Lung (tissue), 12 donors: ENCODE measurements around the gene OR52K2. TPM values are rescaled to one million over a fixed set of nuclear protein-coding genes. Genes with fewer than 3 reads are reported as not detected.

Experiments
- ATAC-seq: fragments of 200-7000 bp; cut with Tn5 transposase; one replicate; pipeline ENCODE4 v1.9.1; 2020; ENCODE audit warnings: moderate number of reproducible peaks; ENCODE audit not compliant: insufficient read depth, low FRiP score
- DNase-seq, 3 donors: peaks; one replicate each; pipeline ENCODE4 v3.0.0-alpha.2; 2013 to 2017
- H3K27ac ChIP-seq, 2 donors: one replicate each; pipeline ENCODE4 v1.5.1; 2013; ENCODE audit warnings: mild to moderate bottlenecking in 2 of 2, moderate library complexity in 2 of 2, control low read depth in 1 of 2, inconsistent platforms in 1 of 2, low read depth in 1 of 2, low read length in 1 of 2
- H3K27me3 ChIP-seq, 3 donors: one replicate each; pipeline ENCODE4 v1.5.1; 2013; ENCODE audit warnings: low read length in 2 of 3; ENCODE audit not compliant: control insufficient read depth in 3 of 3, insufficient read depth in 3 of 3
- H3K36me3 ChIP-seq, 4 donors: one replicate each; pipeline ENCODE4 v1.5.1; 2013; ENCODE audit warnings: low read length in 4 of 4, mild to moderate bottlenecking in 1 of 4, moderate library complexity in 1 of 4; ENCODE audit not compliant: control insufficient read depth in 4 of 4, insufficient read depth in 4 of 4
- H3K4me1 ChIP-seq, 5 donors: one replicate each; pipeline ENCODE4 v1.5.1; 2013; ENCODE audit warnings: low read length in 5 of 5, mild to moderate bottlenecking in 2 of 5, moderate library complexity in 1 of 5; ENCODE audit not compliant: control insufficient read depth in 5 of 5, insufficient read depth in 5 of 5
- H3K4me3 ChIP-seq: one replicate; pipeline ENCODE4 v1.5.1; 2013; ENCODE audit warnings: mild to moderate bottlenecking, control low read depth, moderate library complexity
- H3K9ac ChIP-seq, 2 donors: one replicate each; pipeline ENCODE4 v1.5.1; 2013; ENCODE audit warnings: low read length in 2 of 2, control low read depth in 1 of 2; ENCODE audit not compliant: insufficient read depth in 1 of 2
- H3K9me3 ChIP-seq, 4 donors: one replicate each; pipeline ENCODE4 v1.5.1; 2013; ENCODE audit warnings: low read length in 3 of 4, mild to moderate bottlenecking in 1 of 4, moderate library complexity in 1 of 4; ENCODE audit not compliant: control insufficient read depth in 4 of 4, insufficient read depth in 3 of 4
- CTCF ChIP-seq: IDR thresholded peaks from 2 replicates; pipeline ENCODE4 v1.5.1; 2012; ENCODE audit warnings: mild to moderate bottlenecking; ENCODE audit errors: control extremely low read depth, extremely low read depth
- WGBS, 2 donors: extraction: QIAGEN DNeasy Blood & Tissue Kit; methylation state at CpG; one replicate each; pipeline ENCODE4 v1.1.7; 2013; 5-methylcytosine and 5-hydroxymethylcytosine counted together
- polyA plus RNA-seq, 2 donors: library from polyadenylated mRNA; stranded (reverse); fragments of 200-250 nt; gene quantifications; one replicate each; pipeline ENCODE4 v1.2.1, GENCODE V29; 2013
- total RNA-seq, 2 donors: library from RNA; depleted of rRNA in 1 of 2; stranded (reverse); fragments of >200 nt in 1 of 2; gene quantifications; one replicate each; pipeline ENCODE4 v1.2.1, GENCODE V29; 2014 to 2021
- donor health status: control.
- donor health status: control.
- donor health status: Bipolar disorder and iron deficiency.
- donor health status: healthy.
- donor health status: DM: yes; HTN: yes; CAD: no.

OR52K2 gene
- total and polyA plus RNA-seq, 4 donors = 0.06 to 0.67 TPM; not detected in 2

- no peak for TF ChIP-seq CTCF
- no peak overlapping the region for H3K4me3 ChIP-seq
- H3K4me1 ChIP-seq = peaks cover 0 to 15% (median 2%) of the 10 kb centered on the region in 5 donors
- H3K27ac ChIP-seq = no peak overlapping the region
- H3K27me3 ChIP-seq = peaks cover 0 to 15% (median 0%) of the 10 kb centered on the region in 3 donors
- DNase-seq = no peak
- WGBS, 2 donors = 88 to 91% methylated on average over 4 of the region's 4 CpGs
- H3K36me3 ChIP-seq = no peaks in the 10 kb centered on the region
- no peak overlapping the region for H3K9ac ChIP-seq
- no peaks in the 10 kb centered on the region for H3K9me3 ChIP-seq
- ATAC-seq = no peak
These were observed 42.9 kb downstream of the OR52K2 start for GRCh38 chr11:4491878-4492606.

- ATAC-seq (no peak), DNase-seq (no peak)
- no peak overlapping the region for H3K4me3 ChIP-seq
- no peak overlapping the region for H3K27ac ChIP-seq
- peaks cover 0 to 15% (median 2%) of the 10 kb centered on the region in 5 donors for H3K4me1 ChIP-seq
- 36 to 43% methylated on average over 5 of the region's 5 CpGs for WGBS, 2 donors
- H3K27me3 ChIP-seq = peaks cover 0 to 15% (median 0%) of the 10 kb centered on the region in 3 donors
- no peak overlapping the region for H3K9ac ChIP-seq
- TF ChIP-seq CTCF = no peak
- H3K36me3 ChIP-seq = no peaks in the 10 kb centered on the region
- H3K9me3 ChIP-seq = no peaks in the 10 kb centered on the region
These were observed 44.4 kb downstream of the OR52K2 start for GRCh38 chr11:4493480-4493818.

GRCh38 chr11:4495487-4495886 lies 46.4 kb downstream of the OR52K2 start:
- 53 to 61% methylated on average over 7 of the region's 7 CpGs for WGBS, 2 donors
- H3K36me3 ChIP-seq = no peaks in the 10 kb centered on the region
- no peak for ATAC-seq
- H3K4me3 ChIP-seq = no peak overlapping the region
- no peak overlapping the region for H3K9ac ChIP-seq
- H3K9me3 ChIP-seq = no peaks in the 10 kb centered on the region
- DNase-seq = peak in 1 of 3 donors; percentile 29
- H3K27me3 ChIP-seq = peaks cover 0 to 15% (median 0%) of the 10 kb centered on the region in 3 donors
- no peak for TF ChIP-seq CTCF
- no peak overlapping the region for H3K27ac ChIP-seq
- peaks cover 0 to 15% (median 2%) of the 10 kb centered on the region in 5 donors for H3K4me1 ChIP-seq
